H1 (cell line): Measurements from ENCODE around the gene ERI3. TPM values are rescaled to one million over a fixed set of nuclear protein-coding genes. Genes with fewer than 3 reads are reported as not detected.

Experiments used
- ATF2 ChIP-seq: IDR thresholded peaks from 2 replicates; pipeline ENCODE4 v1.6.1; 2012; ENCODE audit warnings: low read length, inconsistent platforms
- RBBP5 ChIP-seq: IDR thresholded peaks from 2 replicates; pipeline ENCODE4 v1.7.1; 2012; ENCODE audit warnings: low read depth, mild to moderate bottlenecking, inconsistent platforms, low read length, moderate library complexity, borderline replicate concordance
- SP4 ChIP-seq: IDR thresholded peaks from 2 replicates; pipeline ENCODE4 v1.6.1; 2012; ENCODE audit warnings: low read length, inconsistent platforms
- ZNF274 ChIP-seq: IDR thresholded peaks from 2 replicates; pipeline ENCODE4 v1.7.0; 2012; ENCODE audit warnings: low read length, borderline replicate concordance; ENCODE audit errors: extremely low read depth
- polyA plus RNA-seq, 7 experiments: library from polyadenylated mRNA; depleted of rRNA in 3 of 7; stranded (reverse) in 5 of 7; unstranded in 2 of 7; fragments of >200 nt in 5 of 7; fragments of 200-250 nt in 2 of 7; gene quantifications; 1 replicate in 5 of 7; 2 replicates in 1 of 7; 4 replicates in 1 of 7; pipeline versions ENCODE4 v1.2.1 to v1.2.3, GENCODE V29; 2011 to 2013; ENCODE audit warnings: missing spikeins in 2 of 7, mixed read lengths in 2 of 7
- total RNA-seq: library from RNA; stranded (reverse); fragmentation: NEBNext Ultra II Directional; extraction: Animal tissue kit (Norgen Biotek cat#: 25700); gene quantifications from 2 replicates; pipeline ENCODE4 v1.2.1, GENCODE V29; 2021

ERI3 gene
- total and polyA plus RNA-seq, 2 of the 8 experiments (the other 6 are each of a cell fraction or from before 2014, with no cell fraction given): 81.1 to 199 TPM

DNA sequence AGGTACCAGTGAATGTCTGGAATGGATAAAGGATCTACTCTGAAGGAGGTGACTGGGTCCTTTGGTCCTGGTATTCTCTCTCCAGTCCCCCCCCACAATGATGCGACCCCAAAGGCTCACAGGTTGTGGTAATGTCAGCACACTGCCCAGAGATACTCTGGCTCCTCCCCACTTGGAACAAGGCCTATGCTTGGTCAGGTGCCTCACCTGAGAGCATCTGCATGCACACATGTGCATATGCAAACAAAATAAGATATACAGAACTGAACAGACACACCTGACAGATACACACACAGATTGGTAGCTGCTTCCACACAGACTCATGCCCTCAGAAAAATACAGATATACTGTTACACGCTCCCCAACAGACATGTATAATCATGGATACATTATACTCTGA is 108.3 kb downstream of the ERI3 start (continued):
- no peak for TF ChIP-seq RBBP5
- TF ChIP-seq ATF2: no peak
- TF ChIP-seq SP4: no peak
- TF ChIP-seq ZNF274: no peak
